HEK293 (cell line): ENCODE results near the gene MIS18BP1.

Experiments used
- CTCF ChIA-PET: fragments of 350-600 bp; formaldehyde crosslinking; extraction: SDS; loops from one replicate; lab custom pipeline; 2021; ENCODE audit warnings: antibody characterized with exemption; lab: Yijun Ruan, JAX
- POLR2A ChIA-PET: fragments of 300-600 bp; formaldehyde crosslinking; extraction: SDS; loops from one replicate; lab custom pipeline; 2020; ENCODE audit warnings: antibody characterized with exemption, inconsistent platforms; lab: Yijun Ruan, JAX
- H3K27ac ChIP-seq: fragments of 200-500 bp; sonication (Bioruptor generic); 2 replicates; pipeline ENCODE4 v1.5.1; 2014; ENCODE audit warnings: low read depth, low read length, control low read depth, inconsistent platforms; ENCODE audit errors: extremely low read depth
- H3K36me3 ChIP-seq, 2 experiments: fragments of 200-500 bp in 1 of 2; sonication (Bioruptor generic) in 1 of 2; 1 replicate in 1 of 2; 2 replicates in 1 of 2; pipeline ENCODE4 v1.5.1; 2014 to 2017; ENCODE audit warnings: inconsistent platforms in 2 of 2, low read length in 2 of 2; ENCODE audit not compliant: control insufficient read depth in 2 of 2, insufficient read depth in 1 of 2
- H3K4me1 ChIP-seq: fragments of 200-500 bp; sonication (Bioruptor generic); 2 replicates; pipeline ENCODE4 v1.5.1; 2014; ENCODE audit warnings: mild to moderate bottlenecking, low read length, inconsistent platforms; ENCODE audit not compliant: control insufficient read depth, insufficient read depth
- H3K4me3 ChIP-seq: 2 replicates; pipeline ENCODE4 v1.5.1; 2011; ENCODE audit warnings: low read depth, mild to moderate bottlenecking, control low read depth, low read length, moderate library complexity
- H3K9me3 ChIP-seq: fragments of 200-500 bp; sonication (Bioruptor generic); 2 replicates; pipeline ENCODE4 v1.5.1; 2014; ENCODE audit warnings: low read depth, low read length, inconsistent platforms; ENCODE audit not compliant: control insufficient read depth, insufficient read depth
- BCL11B ChIP-seq: fragments of 450-650 bp; formaldehyde crosslinking; IDR thresholded peaks from 2 replicates; pipeline ENCODE4 v1.5.1; 2016; ENCODE audit warnings: low read depth, missing biosample characterization, missing genetic modification characterization
- HIC1 ChIP-seq: fragments of 450-650 bp; formaldehyde crosslinking; IDR thresholded peaks from 2 replicates; pipeline ENCODE4 v1.5.1; 2016; ENCODE audit warnings: missing biosample characterization, missing genetic modification characterization
- SP7 ChIP-seq: fragments of 450-650 bp; formaldehyde crosslinking; IDR thresholded peaks from 2 replicates; pipeline ENCODE4 v1.5.1; 2016; ENCODE audit warnings: missing biosample characterization, missing genetic modification characterization
- YY2 ChIP-seq: fragments of 450-650 bp; formaldehyde crosslinking; IDR thresholded peaks from 2 replicates; pipeline ENCODE4 v1.5.1; 2016; ENCODE audit warnings: missing biosample characterization, missing genetic modification characterization
- ZBTB21 ChIP-seq: fragments of 450-650 bp; formaldehyde crosslinking; IDR thresholded peaks from 2 replicates; pipeline ENCODE4 v1.5.1; 2017; ENCODE audit warnings: missing biosample characterization, missing genetic modification characterization
- ZNF114 ChIP-seq: fragments of 450-650 bp; formaldehyde crosslinking; IDR thresholded peaks from 2 replicates; pipeline ENCODE4 v1.5.0; 2017; ENCODE audit warnings: missing biosample characterization, missing genetic modification characterization
- ZNF133 ChIP-seq: fragments of 450-650 bp; formaldehyde crosslinking; IDR thresholded peaks from 2 replicates; pipeline ENCODE4 v1.5.1; 2016; ENCODE audit warnings: missing biosample characterization, missing genetic modification characterization
- ZNF19 ChIP-seq: fragments of 450-650 bp; formaldehyde crosslinking; IDR thresholded peaks from 2 replicates; pipeline ENCODE4; 2016; ENCODE audit warnings: missing biosample characterization, missing genetic modification characterization, low read depth
- ZNF366 ChIP-seq: fragments of 450-650 bp; formaldehyde crosslinking; conservative IDR thresholded peaks from 2 replicates; pipeline ENCODE4 v1.5.1; 2016; ENCODE audit warnings: missing biosample characterization, missing genetic modification characterization
- ZNF394 ChIP-seq: fragments of 450-650 bp; formaldehyde crosslinking; IDR thresholded peaks from 2 replicates; pipeline ENCODE4 v1.5.1; 2016; ENCODE audit warnings: missing biosample characterization, missing genetic modification characterization, mild to moderate bottlenecking, moderate library complexity, borderline replicate concordance
- ZNF416 ChIP-seq: fragments of 450-650 bp; formaldehyde crosslinking; IDR thresholded peaks from 2 replicates; pipeline ENCODE4 v1.5.1; 2016; ENCODE audit warnings: missing biosample characterization, missing genetic modification characterization
- ZNF518A ChIP-seq: fragments of 450-650 bp; formaldehyde crosslinking; conservative IDR thresholded peaks from 2 replicates; pipeline ENCODE4 v1.5.1; 2016; ENCODE audit warnings: low read depth, missing biosample characterization, missing genetic modification characterization
- ZNF548 ChIP-seq: fragments of 450-650 bp; formaldehyde crosslinking; IDR thresholded peaks from 2 replicates; pipeline ENCODE4 v1.5.1; 2016; ENCODE audit warnings: missing biosample characterization, missing genetic modification characterization
- ZNF626 ChIP-seq: fragments of 450-650 bp; sonication (Bioruptor Pico); formaldehyde crosslinking; IDR thresholded peaks from 2 replicates; pipeline ENCODE4 v1.5.1; 2018; ENCODE audit warnings: missing biosample characterization, missing genetic modification characterization, inconsistent platforms
- ZNF777 ChIP-seq: fragments of 450-650 bp; formaldehyde crosslinking; IDR thresholded peaks from 2 replicates; pipeline ENCODE4 v1.5.1; 2017; ENCODE audit warnings: missing biosample characterization, missing genetic modification characterization, borderline replicate concordance
- TF ChIP-seq, protein P1 (sequence below): fragments of 450-650 bp; formaldehyde crosslinking; optimal IDR thresholded peaks from 2 replicates; pipeline ENCODE3; 2016; ENCODE audit warnings: missing biosample characterization, mild to moderate bottlenecking, missing genetic modification characterization
- TF ChIP-seq, protein P2 (sequence below): fragments of 450-650 bp; formaldehyde crosslinking; IDR thresholded peaks from 2 replicates; pipeline ENCODE4 v1.5.0; 2017; ENCODE audit warnings: missing biosample characterization, missing genetic modification characterization, borderline replicate concordance

The MIS18BP1 gene

DNA sequence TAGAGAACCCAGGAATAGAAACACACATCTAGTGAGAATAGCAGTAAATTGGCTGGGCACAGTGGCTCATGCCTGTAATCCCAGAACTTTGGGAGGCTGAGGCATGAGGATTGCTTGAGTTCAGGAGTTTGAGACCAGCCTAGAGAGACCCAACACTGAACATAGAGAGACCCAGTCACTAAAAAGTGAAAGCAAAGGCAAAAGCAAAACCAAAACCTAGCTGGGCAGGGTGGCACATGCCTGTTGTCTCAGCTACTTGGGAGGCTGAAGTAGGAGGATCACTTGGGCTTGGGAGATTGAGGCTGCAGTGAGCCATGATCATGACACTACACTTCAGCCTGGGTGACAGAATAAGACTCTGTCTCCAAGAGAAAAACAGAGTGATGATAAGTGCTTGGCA is 37.5 kb upstream of the MIS18BP1 start (continued):
- TF ChIP-seq, protein P1, sequence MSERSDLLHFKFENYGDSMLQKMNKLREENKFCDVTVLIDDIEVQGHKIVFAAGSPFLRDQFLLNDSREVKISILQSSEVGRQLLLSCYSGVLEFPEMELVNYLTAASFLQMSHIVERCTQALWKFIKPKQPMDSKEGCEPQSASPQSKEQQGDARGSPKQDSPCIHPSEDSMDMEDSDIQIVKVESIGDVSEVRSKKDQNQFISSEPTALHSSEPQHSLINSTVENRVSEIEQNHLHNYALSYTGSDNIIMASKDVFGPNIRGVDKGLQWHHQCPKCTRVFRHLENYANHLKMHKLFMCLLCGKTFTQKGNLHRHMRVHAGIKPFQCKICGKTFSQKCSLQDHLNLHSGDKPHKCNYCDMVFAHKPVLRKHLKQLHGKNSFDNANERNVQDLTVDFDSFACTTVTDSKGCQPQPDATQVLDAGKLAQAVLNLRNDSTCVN (tag by site-specific recombination): no peak
- TF ChIP-seq ZNF366 (no peak), ZNF416 (no peak), ZBTB21 (no peak), ZNF548 (tag by site-specific recombination) (no peak), ZNF518A (tag by site-specific recombination) (no peak), HIC1 (tag by site-specific recombination) (no peak)
- TF ChIP-seq, all 188 proteins: peak for 0

GRCh38 chr14:45287610-45288009 is 34.6 kb upstream of the MIS18BP1 start:
- TF ChIP-seq SP7: no peak
- no peak for TF ChIP-seq ZNF19 (tag by site-specific recombination)
- TF ChIP-seq BCL11B (tag by site-specific recombination): no peak
- no peak for TF ChIP-seq ZNF518A (tag by site-specific recombination)
- no peak for TF ChIP-seq ZNF626 (tag by site-specific recombination)
- no peak for TF ChIP-seq YY2
- TF ChIP-seq, protein P2, sequence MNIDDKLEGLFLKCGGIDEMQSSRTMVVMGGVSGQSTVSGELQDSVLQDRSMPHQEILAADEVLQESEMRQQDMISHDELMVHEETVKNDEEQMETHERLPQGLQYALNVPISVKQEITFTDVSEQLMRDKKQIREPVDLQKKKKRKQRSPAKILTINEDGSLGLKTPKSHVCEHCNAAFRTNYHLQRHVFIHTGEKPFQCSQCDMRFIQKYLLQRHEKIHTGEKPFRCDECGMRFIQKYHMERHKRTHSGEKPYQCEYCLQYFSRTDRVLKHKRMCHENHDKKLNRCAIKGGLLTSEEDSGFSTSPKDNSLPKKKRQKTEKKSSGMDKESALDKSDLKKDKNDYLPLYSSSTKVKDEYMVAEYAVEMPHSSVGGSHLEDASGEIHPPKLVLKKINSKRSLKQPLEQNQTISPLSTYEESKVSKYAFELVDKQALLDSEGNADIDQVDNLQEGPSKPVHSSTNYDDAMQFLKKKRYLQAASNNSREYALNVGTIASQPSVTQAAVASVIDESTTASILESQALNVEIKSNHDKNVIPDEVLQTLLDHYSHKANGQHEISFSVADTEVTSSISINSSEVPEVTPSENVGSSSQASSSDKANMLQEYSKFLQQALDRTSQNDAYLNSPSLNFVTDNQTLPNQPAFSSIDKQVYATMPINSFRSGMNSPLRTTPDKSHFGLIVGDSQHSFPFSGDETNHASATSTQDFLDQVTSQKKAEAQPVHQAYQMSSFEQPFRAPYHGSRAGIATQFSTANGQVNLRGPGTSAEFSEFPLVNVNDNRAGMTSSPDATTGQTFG: no peak
- no peak for TF ChIP-seq ZNF114
- no peak for TF ChIP-seq ZNF777 (tag by site-specific recombination)
- TF ChIP-seq ZNF394 (tag by site-specific recombination): no peak
- no peak for TF ChIP-seq ZNF133 (tag by site-specific recombination)
- Histone ChIP-seq H3K36me3 (no peaks in the 10 kb centered on the region), H3K9me3 (no peaks in the 10 kb centered on the region), H3K4me3 (no peak overlapping the region), H3K4me1 (no peaks in the 10 kb centered on the region), H3K27ac (no peak overlapping the region)
- ChIA-PET CTCF (no interaction called here), POLR2A (no interaction called here)
